HL-60 (cell line): ENCODE results near the gene VRK2.
A peak's percentile ranks its signal among the peaks of the same experiment; 100 is the strongest.

Experiments
- CTCF ChIP-seq: IDR thresholded peaks from one replicate; pipeline ENCODE4 v1.5.1; 2011; ENCODE audit warnings: low read length, control low read depth, inconsistent platforms; ENCODE audit not compliant: insufficient read depth
- GABPA ChIP-seq: IDR thresholded peaks from 2 replicates; pipeline ENCODE4 v1.6.1; 2012; ENCODE audit warnings: low read depth
- POLR2AphosphoS5 ChIP-seq: IDR thresholded peaks from 2 replicates; pipeline ENCODE4 v1.6.1; 2012; ENCODE audit warnings: low read depth
- SPI1 ChIP-seq: IDR thresholded peaks from 2 replicates; pipeline ENCODE4 v1.6.1; 2012; ENCODE audit warnings: low read depth, mild to moderate bottlenecking, borderline replicate concordance
- TF ChIP-seq, protein P1 (sequence below): IDR thresholded peaks from 2 replicates; pipeline ENCODE4 v1.6.1; 2012; ENCODE audit warnings: low read depth; ENCODE audit not compliant: insufficient replicate concordance

DNA sequence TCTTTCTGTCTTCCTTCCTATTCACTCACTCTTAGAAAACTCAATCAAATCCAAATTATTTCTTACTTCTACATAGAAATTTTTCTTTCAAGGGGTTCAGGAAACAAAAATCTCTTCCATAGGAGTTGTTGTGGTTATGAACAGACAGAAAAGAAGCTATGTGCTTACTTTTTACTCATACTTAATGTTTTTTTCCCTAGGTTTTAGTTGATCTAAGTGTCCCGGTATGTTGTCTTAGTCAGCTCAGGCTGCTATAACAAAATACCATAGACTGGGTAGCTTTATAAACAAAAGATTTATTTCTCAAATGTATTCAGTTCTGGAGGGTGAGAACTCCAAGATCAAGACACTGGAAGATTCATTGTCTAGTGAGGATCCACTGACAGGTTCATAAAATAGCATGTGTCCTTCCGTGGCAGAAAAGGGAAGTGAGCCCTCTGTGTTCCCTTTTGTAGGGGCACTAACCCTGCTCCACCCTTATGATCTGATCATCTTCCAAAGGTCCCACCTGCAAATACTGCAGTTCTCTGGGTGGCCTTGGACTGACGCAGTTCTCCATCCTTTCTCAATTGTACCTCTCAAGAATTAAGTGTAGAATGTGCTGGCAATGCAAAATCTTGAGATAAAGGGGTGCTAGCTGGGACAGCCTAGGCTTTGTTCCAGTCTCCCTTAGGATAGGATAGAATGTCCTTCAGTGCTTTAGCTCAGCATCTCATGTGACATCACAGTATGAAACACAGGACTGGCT lies 14.4 kb upstream of the VRK2 start:
- TF ChIP-seq CTCF (no peak), POLR2AphosphoS5 (no peak), SPI1 (peak; percentile 98), GABPA (no peak)
- TF ChIP-seq, protein P1, sequence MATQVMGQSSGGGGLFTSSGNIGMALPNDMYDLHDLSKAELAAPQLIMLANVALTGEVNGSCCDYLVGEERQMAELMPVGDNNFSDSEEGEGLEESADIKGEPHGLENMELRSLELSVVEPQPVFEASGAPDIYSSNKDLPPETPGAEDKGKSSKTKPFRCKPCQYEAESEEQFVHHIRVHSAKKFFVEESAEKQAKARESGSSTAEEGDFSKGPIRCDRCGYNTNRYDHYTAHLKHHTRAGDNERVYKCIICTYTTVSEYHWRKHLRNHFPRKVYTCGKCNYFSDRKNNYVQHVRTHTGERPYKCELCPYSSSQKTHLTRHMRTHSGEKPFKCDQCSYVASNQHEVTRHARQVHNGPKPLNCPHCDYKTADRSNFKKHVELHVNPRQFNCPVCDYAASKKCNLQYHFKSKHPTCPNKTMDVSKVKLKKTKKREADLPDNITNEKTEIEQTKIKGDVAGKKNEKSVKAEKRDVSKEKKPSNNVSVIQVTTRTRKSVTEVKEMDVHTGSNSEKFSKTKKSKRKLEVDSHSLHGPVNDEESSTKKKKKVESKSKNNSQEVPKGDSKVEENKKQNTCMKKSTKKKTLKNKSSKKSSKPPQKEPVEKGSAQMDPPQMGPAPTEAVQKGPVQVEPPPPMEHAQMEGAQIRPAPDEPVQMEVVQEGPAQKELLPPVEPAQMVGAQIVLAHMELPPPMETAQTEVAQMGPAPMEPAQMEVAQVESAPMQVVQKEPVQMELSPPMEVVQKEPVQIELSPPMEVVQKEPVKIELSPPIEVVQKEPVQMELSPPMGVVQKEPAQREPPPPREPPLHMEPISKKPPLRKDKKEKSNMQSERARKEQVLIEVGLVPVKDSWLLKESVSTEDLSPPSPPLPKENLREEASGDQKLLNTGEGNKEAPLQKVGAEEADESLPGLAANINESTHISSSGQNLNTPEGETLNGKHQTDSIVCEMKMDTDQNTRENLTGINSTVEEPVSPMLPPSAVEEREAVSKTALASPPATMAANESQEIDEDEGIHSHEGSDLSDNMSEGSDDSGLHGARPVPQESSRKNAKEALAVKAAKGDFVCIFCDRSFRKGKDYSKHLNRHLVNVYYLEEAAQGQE: no peak
